Gastroesophageal sphincter (tissue), 3 donors: Measurements from ENCODE around the gene TP53TG5.

Experiments
- EP300 ChIP-seq: sonication (generic); formaldehyde crosslinking; IDR thresholded peaks from one replicate; pipeline ENCODE4 v1.6.1; 2017; ENCODE audit warnings: antibody characterized with exemption, mild to moderate bottlenecking
- POLR2AphosphoS5 ChIP-seq: sonication (generic); formaldehyde crosslinking; IDR thresholded peaks from one replicate; pipeline ENCODE4 v1.6.1; 2017; ENCODE audit warnings: antibody characterized with exemption
- TF ChIP-seq, protein P1 (sequence below), 4 experiments: fragments of 200-600 bp in 2 of 4; fragments of 450-650 bp in 2 of 4; sonication (generic) in 1 of 4; IDR thresholded peaks; one replicate each; pipeline ENCODE4 v1.5.1; 2017 to 2019; ENCODE audit warnings: antibody characterized with exemption in 4 of 4, mild to moderate bottlenecking in 2 of 4, moderate library complexity in 2 of 4

GRCh38 chr20:45343532-45344167 is 34.5 kb downstream of the TP53TG5 start:
- TF ChIP-seq POLR2AphosphoS5, result no peak
- TF ChIP-seq, protein P1, sequence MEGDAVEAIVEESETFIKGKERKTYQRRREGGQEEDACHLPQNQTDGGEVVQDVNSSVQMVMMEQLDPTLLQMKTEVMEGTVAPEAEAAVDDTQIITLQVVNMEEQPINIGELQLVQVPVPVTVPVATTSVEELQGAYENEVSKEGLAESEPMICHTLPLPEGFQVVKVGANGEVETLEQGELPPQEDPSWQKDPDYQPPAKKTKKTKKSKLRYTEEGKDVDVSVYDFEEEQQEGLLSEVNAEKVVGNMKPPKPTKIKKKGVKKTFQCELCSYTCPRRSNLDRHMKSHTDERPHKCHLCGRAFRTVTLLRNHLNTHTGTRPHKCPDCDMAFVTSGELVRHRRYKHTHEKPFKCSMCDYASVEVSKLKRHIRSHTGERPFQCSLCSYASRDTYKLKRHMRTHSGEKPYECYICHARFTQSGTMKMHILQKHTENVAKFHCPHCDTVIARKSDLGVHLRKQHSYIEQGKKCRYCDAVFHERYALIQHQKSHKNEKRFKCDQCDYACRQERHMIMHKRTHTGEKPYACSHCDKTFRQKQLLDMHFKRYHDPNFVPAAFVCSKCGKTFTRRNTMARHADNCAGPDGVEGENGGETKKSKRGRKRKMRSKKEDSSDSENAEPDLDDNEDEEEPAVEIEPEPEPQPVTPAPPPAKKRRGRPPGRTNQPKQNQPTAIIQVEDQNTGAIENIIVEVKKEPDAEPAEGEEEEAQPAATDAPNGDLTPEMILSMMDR (IDR thresholded peaks at IDR 0.05), result no peak
- no peak for TF ChIP-seq EP300
